Right atrium auricular region (tissue), 2 donors: ENCODE data around the gene IRF2. TPM values are rescaled to one million over a fixed set of nuclear protein-coding genes. Genes with fewer than 3 reads are reported as not detected.

Experiments
- DNase-seq: peaks from one replicate; pipeline ENCODE4 v3.0.0-alpha.2; 2019; ENCODE audit warnings: low spot score
- H3K27ac ChIP-seq, 2 donors: fragments of 200-600 bp; sonication (generic); 1 replicate in 1 of 2; 2 replicates in 1 of 2; pipeline ENCODE4 v1.5.1; 2016 to 2019
- H3K27me3 ChIP-seq, 2 donors: fragments of 200-600 bp; sonication (generic); one replicate each; pipeline versions ENCODE4 v1.5.1 to v1.6.0; 2017 to 2019
- H3K36me3 ChIP-seq: fragments of 200-600 bp; sonication (generic); one replicate; pipeline ENCODE4 v1.5.1; 2016
- H3K4me1 ChIP-seq, 2 donors: fragments of 200-600 bp; sonication (generic); one replicate each; pipeline versions ENCODE4 v1.5.1 to v1.6.0; 2017 to 2019
- H3K4me3 ChIP-seq, 2 donors: fragments of 200-600 bp; sonication (generic); 1 replicate in 1 of 2; 2 replicates in 1 of 2; pipeline ENCODE4 v1.5.1; 2017 to 2019; ENCODE audit warnings: mild to moderate bottlenecking in 1 of 2, moderate library complexity in 1 of 2
- H3K9me3 ChIP-seq, 2 donors: fragments of 200-600 bp; sonication (generic); one replicate each; pipeline ENCODE4 v1.5.1; 2019
- CTCF ChIP-seq, 2 donors: fragments of 200-600 bp; sonication (generic); IDR thresholded peaks; one replicate each; pipeline ENCODE4 v1.5.1; 2019; ENCODE audit warnings: antibody characterized with exemption in 2 of 2
- total RNA-seq, 2 donors: library from RNA; depleted of rRNA; stranded (reverse); fragments of >200 nt; gene quantifications; one replicate each; pipeline ENCODE4 v1.1.0, GENCODE V29; 2016

IRF2 gene
- total RNA-seq, 2 donors from 2014 or later: 17.7 to 24.5 TPM

DNA sequence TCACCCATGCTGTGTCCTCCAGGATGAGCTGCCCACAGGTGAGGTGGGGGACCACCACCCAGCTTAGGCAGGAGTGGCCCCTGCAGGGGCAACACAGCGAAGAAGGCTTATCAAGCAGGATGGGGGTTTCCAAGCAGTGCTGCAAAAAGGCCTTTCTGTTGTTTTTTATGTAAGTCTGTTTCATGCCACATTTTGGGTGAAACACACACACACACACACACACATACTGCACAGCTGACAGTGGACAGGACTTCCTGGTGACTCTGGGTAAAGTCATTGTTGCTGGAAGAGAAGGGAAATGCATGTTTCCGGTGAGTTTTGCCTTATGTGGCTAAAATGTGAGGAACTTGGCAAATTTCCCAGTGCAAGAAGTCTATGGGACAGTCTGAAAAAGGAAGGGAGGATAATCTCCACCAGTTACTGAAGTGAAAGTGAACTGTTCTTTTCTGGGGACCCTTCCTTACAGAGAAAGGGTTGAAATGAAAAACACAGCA is 119.2 kb downstream of the IRF2 start:
- Histone ChIP-seq H3K27ac (peak overlapping the region; percentile 54 to 65), H3K36me3 (no peaks in the 10 kb centered on the region), H3K4me3 (no peak overlapping the region), H3K27me3 (no peaks in the 10 kb centered on the region), H3K9me3 (no peaks in the 10 kb centered on the region), H3K4me1 (peaks cover 0 to 16% of the 10 kb centered on the region in 2 donors)
- peak; percentile 63 for DNase-seq
- TF ChIP-seq CTCF (IDR thresholded peaks at IDR 0.05): no peak

DNA sequence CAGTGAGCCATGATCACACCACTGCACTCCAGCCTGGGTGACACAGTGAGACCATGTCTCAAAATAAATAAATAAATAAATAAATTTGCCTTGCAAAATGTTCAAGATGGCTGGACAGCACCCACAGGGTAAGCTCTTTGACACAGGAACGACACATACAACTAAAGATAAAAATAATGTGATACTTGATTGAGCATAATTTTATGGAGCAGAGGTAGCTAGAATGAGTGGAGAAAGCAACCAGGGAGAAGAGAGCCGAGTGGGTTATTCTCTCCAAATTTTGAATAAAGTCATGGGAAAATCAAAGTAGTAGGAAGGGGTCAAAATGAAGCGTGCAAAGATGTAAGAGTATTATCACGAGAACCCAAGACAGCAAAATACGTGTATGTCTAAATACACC is 121.5 kb downstream of the IRF2 start:
- DNase-seq: no peak
- no peak overlapping the region for H3K4me3 ChIP-seq
- H3K27me3 ChIP-seq: no peaks in the 10 kb centered on the region
- H3K9me3 ChIP-seq: no peaks in the 10 kb centered on the region
- H3K4me1 ChIP-seq: peaks cover 0 to 31% of the 10 kb centered on the region in 2 donors
- H3K27ac ChIP-seq: no peak overlapping the region
- TF ChIP-seq CTCF (IDR thresholded peaks at IDR 0.05): no peak
- no peaks in the 10 kb centered on the region for H3K36me3 ChIP-seq

DNA sequence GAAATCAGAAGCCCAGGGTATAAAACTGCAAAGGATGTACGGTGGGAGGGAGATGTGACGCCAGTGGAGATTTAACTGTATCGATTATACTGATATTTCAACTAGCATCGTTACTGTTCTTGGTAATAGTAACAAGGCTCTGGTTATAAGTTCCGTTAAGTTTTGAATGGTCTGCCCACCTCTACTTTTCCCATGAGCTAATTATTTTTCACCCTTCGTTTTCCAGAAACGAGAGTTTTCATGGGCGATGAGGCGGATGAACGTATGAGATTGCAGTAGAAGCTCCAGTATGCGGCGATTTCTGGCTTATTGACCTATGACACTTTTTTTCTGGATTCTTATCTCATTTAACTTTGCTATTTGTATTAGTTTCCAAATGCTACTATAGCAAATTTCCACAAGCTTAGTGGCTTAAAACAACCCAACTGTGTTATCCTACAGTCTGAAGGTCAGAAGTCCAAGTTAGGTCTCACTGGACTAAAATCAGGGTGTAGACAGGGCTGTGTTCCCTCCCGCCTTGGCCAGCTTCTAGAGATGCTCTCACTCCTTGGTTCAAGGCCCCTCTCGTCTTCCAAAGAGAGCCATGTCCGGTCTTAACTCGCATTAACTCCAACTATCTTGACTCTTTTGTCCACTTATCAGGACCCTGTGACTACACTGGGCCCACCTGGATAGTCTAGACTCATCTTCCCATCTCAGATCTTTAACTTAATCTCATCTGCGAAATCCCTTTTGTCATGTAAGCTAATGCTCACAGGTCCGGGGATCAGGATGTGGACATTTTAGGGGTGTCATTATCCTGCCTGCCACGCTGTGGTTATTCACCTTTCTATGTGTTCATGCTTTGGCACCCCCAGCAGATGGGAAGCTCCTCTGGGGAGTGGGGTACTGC is 122.5 kb downstream of the IRF2 start:
- no peak overlapping the region for H3K27ac ChIP-seq
- H3K4me1 ChIP-seq: peaks cover 0 to 42% of the 10 kb centered on the region in 2 donors
- DNase-seq: peak; percentile 54
- TF ChIP-seq CTCF (IDR thresholded peaks at IDR 0.05): no peak
- H3K4me3 ChIP-seq: no peak overlapping the region
- no peaks in the 10 kb centered on the region for H3K9me3 ChIP-seq
- no peaks in the 10 kb centered on the region for H3K36me3 ChIP-seq
- no peaks in the 10 kb centered on the region for H3K27me3 ChIP-seq

- no peaks in the 10 kb centered on the region for H3K27me3 ChIP-seq
- H3K36me3 ChIP-seq: no peaks in the 10 kb centered on the region
- H3K27ac ChIP-seq: no peak overlapping the region
- H3K4me3 ChIP-seq: no peak overlapping the region
- peaks cover 0 to 48% of the 10 kb centered on the region in 2 donors for H3K4me1 ChIP-seq
- no peaks in the 10 kb centered on the region for H3K9me3 ChIP-seq
- no peak for TF ChIP-seq CTCF (IDR thresholded peaks at IDR 0.05)
- no peak for DNase-seq
Observed at GRCh38 chr4:184350964-184351363, 123.4 kb downstream of the IRF2 start.

DNA sequence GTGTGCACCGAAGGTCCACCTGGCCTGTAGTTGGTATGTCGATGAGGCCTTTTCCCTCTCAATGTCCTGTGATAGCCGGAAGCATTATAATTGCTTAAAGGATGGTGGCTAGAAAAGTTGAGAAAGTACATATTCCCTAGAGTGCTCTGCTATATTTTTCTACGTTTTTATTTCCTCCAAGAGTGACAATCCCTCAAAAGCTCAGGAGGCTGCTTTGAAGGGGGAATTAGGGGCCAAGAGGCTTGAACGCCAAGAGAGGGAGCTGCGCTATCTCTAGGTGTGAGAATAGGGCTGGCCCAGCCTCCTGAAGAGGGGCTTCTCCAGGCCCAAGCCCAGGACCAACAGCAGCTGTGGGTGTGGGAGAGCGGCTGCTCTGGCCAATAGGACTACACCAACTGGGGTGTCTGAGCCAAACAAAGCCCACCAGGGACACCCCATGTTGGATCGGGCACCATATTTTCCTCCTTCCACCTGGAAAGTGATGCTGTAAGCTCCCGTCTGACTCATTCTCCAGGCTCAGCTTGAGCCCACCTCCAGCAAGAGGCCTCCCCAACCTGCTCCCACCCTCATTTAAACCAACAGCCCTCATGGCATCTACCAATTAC is 124.0 kb downstream of the IRF2 start:
- peak; percentile 47 for DNase-seq
- H3K9me3 ChIP-seq: no peaks in the 10 kb centered on the region
- peaks cover 0 to 49% of the 10 kb centered on the region in 2 donors for H3K4me1 ChIP-seq
- no peak overlapping the region for H3K4me3 ChIP-seq
- no peak for TF ChIP-seq CTCF (IDR thresholded peaks at IDR 0.05)
- H3K27me3 ChIP-seq: no peaks in the 10 kb centered on the region
- no peaks in the 10 kb centered on the region for H3K36me3 ChIP-seq
- H3K27ac ChIP-seq: no peak overlapping the region
